T-helper 1 cell treated with Interleukin-12 subunit alpha and Interleukin-12 subunit beta and Interleukin-4 antibody, amounts not matched to agents 30 μg/mL and 1 μg/mL, for 36 hours (primary cell): ENCODE results near the gene TMEM267.
"Not testable (repeated sequence)": the region's sequence is repeated elsewhere in the genome, so short reads cannot be mapped to it uniquely, and the experiment has no call there.

Source experiments
- H3K27ac Mint-ChIP-seq: one replicate; pipeline ENCODE4 v1.8.0; 2021; ENCODE audit warnings: mild to moderate bottlenecking, mixed read lengths
- H3K27me3 Mint-ChIP-seq: one replicate; pipeline ENCODE4 v1.8.0; 2021; ENCODE audit warnings: low read depth, mixed read lengths
- H3K36me3 Mint-ChIP-seq: one replicate; pipeline ENCODE4 v1.8.0; 2021; ENCODE audit warnings: low read depth, mixed read lengths
- H3K4me1 Mint-ChIP-seq: one replicate; pipeline ENCODE4 v1.8.0; 2021; ENCODE audit warnings: low read depth, mixed read lengths
- H3K4me3 Mint-ChIP-seq: one replicate; pipeline ENCODE4 v1.8.0; 2021; ENCODE audit warnings: mild to moderate bottlenecking, moderate library complexity, mixed read lengths
- H3K9me3 Mint-ChIP-seq: one replicate; pipeline ENCODE4 v1.8.0; 2021; ENCODE audit warnings: mixed read lengths

TMEM267 gene

DNA sequence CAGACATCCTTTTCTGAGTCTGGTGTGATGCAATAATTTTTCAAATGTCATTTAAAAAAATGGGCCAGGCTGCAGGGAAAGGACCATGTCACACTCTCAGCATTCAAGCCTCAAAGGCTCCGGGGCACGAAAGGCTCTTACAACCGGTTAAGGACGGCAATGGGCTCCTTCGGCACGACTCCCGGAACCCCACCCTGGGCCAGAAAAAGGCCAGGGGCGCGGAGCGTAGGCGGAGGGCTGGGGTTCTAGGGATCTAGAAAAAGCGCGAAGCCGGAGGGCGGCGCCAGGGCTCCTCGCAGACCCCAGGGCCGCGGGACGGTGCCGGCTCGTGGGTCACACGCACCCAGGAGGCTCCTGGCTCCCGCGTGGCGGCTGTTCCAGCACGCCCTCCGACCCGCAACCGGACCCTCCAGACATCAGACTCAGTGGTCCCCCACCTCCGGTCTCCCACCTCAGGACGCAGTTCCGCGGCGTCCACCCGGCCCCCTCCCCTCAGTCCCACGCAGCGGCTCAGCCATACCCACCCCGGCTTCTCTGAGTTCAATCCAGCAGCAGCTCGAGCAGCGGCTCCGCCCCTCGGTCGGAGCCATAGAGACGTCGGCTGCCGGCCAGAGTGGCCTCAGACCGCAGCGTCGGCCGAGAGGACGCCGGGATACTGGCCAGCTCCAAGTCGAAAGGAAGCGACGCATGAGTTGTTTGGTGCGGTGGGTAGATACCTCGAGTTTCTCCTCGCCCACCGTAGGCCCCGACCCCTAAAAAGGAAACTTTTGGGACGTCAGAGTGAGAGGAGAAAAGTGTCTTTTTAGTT, at the start of gene TMEM267:
TMEM267 (minus strand) TSS at position 568 of the 808 bp plus-strand sequence. CDS start 29,896 bp downstream, outside the sequence.
- peak within 1 kb of the TSS; percentile 100 for H3K27ac Mint-ChIP-seq
- peaks cover 31% of the 10 kb centered on the region for H3K4me1 Mint-ChIP-seq
- no peaks in the 10 kb centered on the region for H3K9me3 Mint-ChIP-seq
- peaks cover 7% of the 10 kb centered on the region for H3K36me3 Mint-ChIP-seq
- no peaks in the 10 kb centered on the region for H3K27me3 Mint-ChIP-seq
- peak within 1 kb of the TSS; percentile 95 for H3K4me3 Mint-ChIP-seq

DNA sequence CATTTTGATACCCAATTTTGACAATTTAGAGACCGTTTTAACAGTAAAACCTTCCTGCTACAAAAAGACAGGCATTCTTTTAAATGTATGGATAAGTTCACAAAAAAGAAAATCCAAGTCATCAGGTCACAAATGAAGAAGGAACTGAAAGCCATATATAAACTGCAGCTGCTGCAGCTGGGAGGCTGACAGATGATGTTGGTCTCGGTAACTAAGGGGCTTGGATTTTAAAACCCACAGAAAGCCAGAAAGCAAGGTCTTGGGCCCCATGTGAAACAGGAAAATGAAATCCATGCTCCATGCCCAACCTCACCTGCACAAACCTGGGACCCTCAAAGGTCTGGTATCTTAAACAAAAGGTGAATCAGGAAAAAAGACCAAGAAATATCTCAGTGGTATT, 47.0 kb upstream of the TMEM267 start:
- Mint-ChIP-seq H3K4me1 (peaks cover 14% of the 10 kb centered on the region), H3K27me3 (no peaks in the 10 kb centered on the region), H3K36me3 (peaks cover 60% of the 10 kb centered on the region), H3K9me3 (no peaks in the 10 kb centered on the region), H3K4me3 (no peak overlapping the region), H3K27ac (no peak overlapping the region)

GRCh38 chr5:43523662-43524072, 40.0 kb upstream of the TMEM267 start:
- Mint-ChIP-seq H3K36me3 (peaks cover 37% of the 10 kb centered on the region), H3K27ac (no peak overlapping the region), H3K9me3 (no peaks in the 10 kb centered on the region), H3K27me3 (no peaks in the 10 kb centered on the region), H3K4me1 (peaks cover 3% of the 10 kb centered on the region), H3K4me3 (no peak overlapping the region)

DNA sequence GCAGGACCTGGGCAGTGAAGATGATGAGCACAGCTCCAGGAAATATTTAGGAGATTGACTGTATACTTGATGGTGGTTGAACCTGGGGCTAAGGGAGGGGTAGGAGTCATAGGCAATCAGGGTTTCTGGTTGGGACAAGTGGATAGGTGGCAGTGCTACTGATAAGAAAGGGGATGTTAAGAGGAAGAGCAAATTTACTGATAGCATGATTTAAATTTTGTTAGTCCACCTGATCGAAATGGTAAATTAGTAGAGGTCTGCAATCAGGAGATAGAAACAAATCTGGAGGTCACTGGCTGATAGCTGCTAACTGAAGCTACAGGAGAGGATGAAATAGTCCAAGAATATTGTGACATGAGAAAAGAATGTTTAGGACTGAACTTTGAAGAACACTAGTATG, 37.0 kb upstream of the TMEM267 start:
- Mint-ChIP-seq H3K4me1 (peaks cover 8% of the 10 kb centered on the region), H3K27ac (no peak overlapping the region), H3K4me3 (no peak overlapping the region), H3K36me3 (peaks cover 21% of the 10 kb centered on the region), H3K9me3 (no peaks in the 10 kb centered on the region), H3K27me3 (no peaks in the 10 kb centered on the region)

DNA sequence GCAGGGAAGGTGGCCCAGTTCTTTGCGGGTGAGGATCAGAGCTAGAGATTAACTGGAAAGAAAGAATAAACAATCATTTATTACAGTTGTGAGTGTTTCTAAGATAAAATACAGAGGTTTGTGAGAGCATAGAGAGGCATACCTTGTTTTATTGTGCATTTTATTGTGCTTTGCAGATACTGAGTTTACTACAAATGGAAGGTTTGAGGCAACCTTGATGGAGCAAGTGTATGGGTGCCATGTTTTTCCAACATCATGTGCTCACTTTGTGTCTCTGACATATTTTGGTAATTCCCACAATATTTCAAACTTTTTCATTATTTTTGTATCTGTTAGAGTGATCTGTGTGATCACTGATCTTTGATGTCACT, 32.0 kb upstream of the TMEM267 start:
- H3K4me1 Mint-ChIP-seq = peaks cover 30% of the 10 kb centered on the region
- H3K36me3 Mint-ChIP-seq = peaks cover 9% of the 10 kb centered on the region
- H3K4me3 Mint-ChIP-seq = peak overlapping the region; percentile 90
- H3K27me3 Mint-ChIP-seq = no peaks in the 10 kb centered on the region
- peak overlapping the region; percentile 97 for H3K27ac Mint-ChIP-seq
- H3K9me3 Mint-ChIP-seq = no peaks in the 10 kb centered on the region

DNA sequence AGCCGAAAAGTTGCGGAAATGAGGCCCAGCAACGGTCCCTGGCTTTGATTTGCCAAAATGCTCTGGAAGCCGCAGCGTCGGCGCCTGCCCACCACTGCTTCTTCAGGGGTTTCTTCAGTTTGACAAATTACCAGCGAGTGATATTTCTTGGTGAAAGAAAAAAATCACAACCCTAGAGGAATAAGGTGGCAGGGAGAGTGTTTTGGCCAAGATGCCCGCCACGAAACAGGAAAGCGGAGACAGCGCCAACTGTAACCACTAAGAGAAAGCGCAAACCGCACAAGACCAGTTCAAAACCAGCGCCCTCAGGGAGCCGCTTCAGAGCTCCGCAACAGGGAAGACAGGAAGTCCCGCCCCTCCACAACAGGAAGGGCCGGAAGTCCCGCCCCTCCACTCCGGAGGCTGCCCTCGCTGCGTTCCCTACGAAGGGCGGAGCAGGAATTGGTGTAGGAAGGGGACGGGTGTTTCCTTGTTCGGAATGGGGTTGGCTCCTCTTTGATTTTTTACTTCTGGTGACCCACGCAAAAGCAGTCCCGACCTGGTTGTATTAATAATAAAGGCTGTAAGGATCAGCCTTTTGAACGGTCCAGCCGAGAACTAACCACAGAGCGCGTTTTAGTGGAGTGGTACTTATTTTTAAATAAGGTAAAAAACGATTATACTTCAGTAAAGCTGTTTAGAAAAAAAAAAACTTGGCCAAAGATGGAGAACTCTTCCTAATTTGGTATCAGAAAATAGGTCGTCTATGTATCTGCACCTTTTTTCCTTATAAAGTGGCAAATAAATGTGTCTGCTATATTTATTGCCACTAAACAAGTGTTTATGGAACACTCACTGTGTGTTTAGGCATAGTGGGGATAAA, 31.4 kb upstream of the TMEM267 start, which contains the start of gene C5orf34:
C5orf34 (minus strand) TSS at position 333 of the 862 bp plus-strand sequence. CDS start 5,809 bp downstream, outside the sequence.
- peaks cover 30% of the 10 kb centered on the region for H3K4me1 Mint-ChIP-seq
- H3K4me3 Mint-ChIP-seq = peak within 1 kb of the TSS; percentile 90
- peaks cover 9% of the 10 kb centered on the region for H3K36me3 Mint-ChIP-seq
- H3K9me3 Mint-ChIP-seq = no peaks in the 10 kb centered on the region
- H3K27me3 Mint-ChIP-seq = no peaks in the 10 kb centered on the region
- peak within 1 kb of the TSS; percentile 97 for H3K27ac Mint-ChIP-seq

- H3K27me3 Mint-ChIP-seq = no peaks in the 10 kb centered on the region
- H3K36me3 Mint-ChIP-seq = peaks cover 9% of the 10 kb centered on the region
- H3K27ac Mint-ChIP-seq = peak overlapping the region; percentile 97
- H3K4me3 Mint-ChIP-seq = peak overlapping the region; percentile 90
- H3K9me3 Mint-ChIP-seq = no peaks in the 10 kb centered on the region
- H3K4me1 Mint-ChIP-seq = peaks cover 30% of the 10 kb centered on the region
Measured at GRCh38 chr5:43514471-43514815, 30.8 kb upstream of the TMEM267 start.

DNA sequence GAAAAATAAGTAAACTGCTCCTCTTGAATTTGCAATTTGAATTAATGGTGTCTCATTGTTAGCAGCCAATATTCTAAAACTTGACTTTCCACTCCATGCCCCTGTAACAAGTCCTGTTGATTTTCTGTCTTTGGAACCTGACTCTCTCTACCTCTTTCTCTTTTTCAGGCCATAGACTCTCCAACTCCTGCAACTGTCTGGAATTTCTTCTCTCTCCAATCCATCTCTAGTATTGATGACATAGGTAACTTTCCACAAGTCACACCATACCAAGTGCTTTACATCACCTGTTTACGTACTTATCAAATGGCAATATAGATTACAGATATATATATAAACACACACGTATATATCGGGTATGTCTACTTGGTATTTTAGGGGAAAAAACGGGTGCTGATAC, 30.4 kb upstream of the TMEM267 start:
- H3K27me3 Mint-ChIP-seq = no peaks in the 10 kb centered on the region
- H3K9me3 Mint-ChIP-seq = no peaks in the 10 kb centered on the region
- H3K4me1 Mint-ChIP-seq = peaks cover 30% of the 10 kb centered on the region
- H3K4me3 Mint-ChIP-seq = peak overlapping the region; percentile 90
- H3K27ac Mint-ChIP-seq = peak overlapping the region; percentile 97
- H3K36me3 Mint-ChIP-seq = peaks cover 9% of the 10 kb centered on the region

DNA sequence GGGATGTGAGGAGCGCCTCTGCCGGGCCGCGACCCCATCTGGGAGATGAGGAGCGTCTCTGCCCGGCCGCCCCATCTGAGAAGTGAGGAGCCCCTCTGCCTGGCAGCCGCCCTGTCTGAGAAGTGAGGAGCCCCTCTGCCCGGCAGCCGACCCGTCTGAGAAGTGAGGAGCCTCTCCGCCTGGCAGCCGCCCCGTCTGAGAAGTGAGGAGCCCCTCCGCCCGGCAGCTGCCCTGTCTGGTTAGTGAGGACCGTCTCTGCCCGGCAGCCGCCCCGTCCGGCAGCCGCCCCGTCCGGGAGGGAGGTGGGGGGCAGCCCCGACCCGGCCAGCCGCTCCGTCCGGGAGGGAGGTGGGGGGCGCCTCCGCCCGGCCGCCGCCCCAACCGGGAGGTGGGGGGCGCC, 27.4 kb upstream of the TMEM267 start:
- not testable (repeated sequence) for H3K4me3 Mint-ChIP-seq, H3K27ac Mint-ChIP-seq, H3K27me3 Mint-ChIP-seq, H3K9me3 Mint-ChIP-seq
- Mint-ChIP-seq H3K4me1 (peaks cover 24% of the 10 kb centered on the region), H3K36me3 (peaks cover 13% of the 10 kb centered on the region)

- peaks cover 9% of the 10 kb centered on the region for H3K36me3 Mint-ChIP-seq
- no peaks in the 10 kb centered on the region for H3K27me3 Mint-ChIP-seq
- H3K9me3 Mint-ChIP-seq = no peaks in the 10 kb centered on the region
- no peak overlapping the region for H3K4me3 Mint-ChIP-seq
- no peaks in the 10 kb centered on the region for H3K4me1 Mint-ChIP-seq
- H3K27ac Mint-ChIP-seq = no peak overlapping the region
Measured at GRCh38 chr5:43498581-43498980, 14.9 kb upstream of the TMEM267 start.

DNA sequence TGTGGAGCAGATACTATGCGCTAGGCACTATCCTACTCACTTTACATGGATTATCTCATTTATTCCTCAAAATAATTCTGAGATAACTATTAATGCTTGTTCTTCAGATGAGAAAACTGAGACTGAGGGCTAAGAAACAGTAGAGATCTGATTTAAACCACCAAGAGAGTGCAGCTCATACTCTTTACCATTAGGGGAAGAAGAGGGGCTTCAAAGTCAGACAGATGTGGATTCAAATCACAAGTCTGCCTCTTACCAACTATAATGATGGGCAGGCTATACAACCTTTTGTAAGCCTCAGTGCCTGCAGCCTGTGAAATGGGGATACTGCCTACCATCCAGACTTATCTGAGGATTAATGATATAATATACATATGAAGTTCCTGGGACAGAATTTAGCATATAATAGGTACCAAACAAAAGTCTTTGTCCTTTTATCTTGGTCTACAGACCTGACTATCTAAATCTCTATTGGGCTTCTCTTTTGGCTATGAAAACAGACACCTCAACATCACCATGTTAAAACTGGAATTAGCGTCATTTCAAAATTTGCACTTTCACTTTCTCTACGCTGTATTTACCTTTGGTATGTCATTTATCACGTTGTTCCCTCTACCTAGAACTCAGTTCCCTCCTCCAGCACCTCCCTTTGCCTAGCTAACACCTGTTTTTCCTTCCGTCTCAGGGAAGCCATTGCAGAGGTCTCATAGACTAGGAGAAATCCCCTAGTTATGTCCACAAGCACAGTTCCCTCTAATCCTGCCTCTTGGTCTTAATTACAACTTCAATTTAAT, 13.8 kb upstream of the TMEM267 start:
- Mint-ChIP-seq H3K4me1 (no peaks in the 10 kb centered on the region), H3K4me3 (no peak overlapping the region), H3K27me3 (no peaks in the 10 kb centered on the region), H3K36me3 (peaks cover 5% of the 10 kb centered on the region), H3K27ac (no peak overlapping the region), H3K9me3 (no peaks in the 10 kb centered on the region)

- Mint-ChIP-seq H3K36me3 (peaks cover 5% of the 10 kb centered on the region), H3K4me1 (no peaks in the 10 kb centered on the region), H3K27ac (no peak overlapping the region), H3K9me3 (no peaks in the 10 kb centered on the region), H3K27me3 (no peaks in the 10 kb centered on the region), H3K4me3 (no peak overlapping the region)
Measured at GRCh38 chr5:43491326-43491725, 7.7 kb upstream of the TMEM267 start.

- Mint-ChIP-seq H3K36me3 (peaks cover 9% of the 10 kb centered on the region), H3K27ac (no peak overlapping the region), H3K4me3 (no peak overlapping the region), H3K27me3 (no peaks in the 10 kb centered on the region), H3K9me3 (no peaks in the 10 kb centered on the region), H3K4me1 (peaks cover 30% of the 10 kb centered on the region)
Measured at GRCh38 chr5:43486353-43486752, 2.7 kb upstream of the TMEM267 start.

DNA sequence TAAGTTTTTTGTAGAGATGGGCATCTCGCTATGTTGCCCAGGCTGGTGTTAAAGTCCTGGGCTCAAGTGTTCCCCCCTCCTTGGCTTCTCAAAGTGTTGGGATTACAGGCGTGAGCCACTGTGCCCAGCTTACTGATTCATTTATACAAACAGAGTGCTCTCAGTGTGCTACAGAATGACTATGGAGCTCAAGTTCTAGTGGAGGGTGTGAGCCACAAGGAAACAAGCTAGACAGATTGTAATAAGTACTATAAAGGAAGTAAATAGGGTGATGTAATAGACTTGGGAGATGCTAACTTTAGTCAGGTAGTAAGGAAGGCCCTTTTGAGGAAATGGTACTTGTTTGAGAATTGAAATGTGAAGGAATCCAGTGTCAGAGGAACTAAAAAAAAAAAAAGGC, 1.7 kb upstream of the TMEM267 start:
- Mint-ChIP-seq H3K4me3 (peak overlapping the region; percentile 4), H3K27ac (peak overlapping the region; percentile 100), H3K4me1 (peaks cover 31% of the 10 kb centered on the region), H3K27me3 (no peaks in the 10 kb centered on the region), H3K36me3 (peaks cover 9% of the 10 kb centered on the region), H3K9me3 (no peaks in the 10 kb centered on the region)
